SJCRH30 (cell line): ENCODE data around the gene CRYGD. TPM values are rescaled to one million over a fixed set of nuclear protein-coding genes. Genes with fewer than 3 reads are reported as not detected.
"Not testable (repeated sequence)": the region's sequence is repeated elsewhere in the genome, so short reads cannot be mapped to it uniquely, and the experiment has no call there.

ENCODE experiments used
- DNase-seq, 2 experiments: peaks; one replicate each; pipeline ENCODE4 v3.0.0-alpha.2; 2015 to 2020
- H3K27ac ChIP-seq: fragments of 250-450 bp; sonication (Bioruptor Pico); 2 replicates; pipeline ENCODE4 v1.5.1; 2020; ENCODE audit warnings: mild to moderate bottlenecking, moderate library complexity
- H3K27me3 ChIP-seq: fragments of 250-450 bp; sonication (Bioruptor Pico); 2 replicates; pipeline ENCODE4 v1.5.1; 2020; ENCODE audit warnings: mild to moderate bottlenecking, moderate library complexity
- H3K36me3 ChIP-seq: fragments of 250-450 bp; sonication (Bioruptor Pico); 2 replicates; pipeline ENCODE4 v1.5.1; 2020; ENCODE audit warnings: mild to moderate bottlenecking, moderate library complexity
- H3K4me1 ChIP-seq: fragments of 250-450 bp; sonication (Bioruptor Pico); 2 replicates; pipeline ENCODE4 v1.5.1; 2020; ENCODE audit warnings: mild to moderate bottlenecking, moderate library complexity
- H3K4me3 ChIP-seq: fragments of 250-450 bp; sonication (Bioruptor Pico); 2 replicates; pipeline ENCODE4 v1.5.1; 2020; ENCODE audit warnings: mild to moderate bottlenecking, moderate library complexity
- H3K9me3 ChIP-seq: fragments of 250-450 bp; sonication (Bioruptor Pico); replicated peaks from 2 replicates; pipeline ENCODE4 v1.5.1; 2020; ENCODE audit warnings: mild to moderate bottlenecking, moderate library complexity
- total RNA-seq: library from RNA; depleted of rRNA; stranded (reverse); fragments of >200 nt; shearing (Covaris generic); gene quantifications from 2 replicates; pipeline ENCODE4 v1.2.3, GENCODE V29; 2014; rRNA removed

Gene CRYGD
- not detected in 2 replicates for total RNA-seq

DNA sequence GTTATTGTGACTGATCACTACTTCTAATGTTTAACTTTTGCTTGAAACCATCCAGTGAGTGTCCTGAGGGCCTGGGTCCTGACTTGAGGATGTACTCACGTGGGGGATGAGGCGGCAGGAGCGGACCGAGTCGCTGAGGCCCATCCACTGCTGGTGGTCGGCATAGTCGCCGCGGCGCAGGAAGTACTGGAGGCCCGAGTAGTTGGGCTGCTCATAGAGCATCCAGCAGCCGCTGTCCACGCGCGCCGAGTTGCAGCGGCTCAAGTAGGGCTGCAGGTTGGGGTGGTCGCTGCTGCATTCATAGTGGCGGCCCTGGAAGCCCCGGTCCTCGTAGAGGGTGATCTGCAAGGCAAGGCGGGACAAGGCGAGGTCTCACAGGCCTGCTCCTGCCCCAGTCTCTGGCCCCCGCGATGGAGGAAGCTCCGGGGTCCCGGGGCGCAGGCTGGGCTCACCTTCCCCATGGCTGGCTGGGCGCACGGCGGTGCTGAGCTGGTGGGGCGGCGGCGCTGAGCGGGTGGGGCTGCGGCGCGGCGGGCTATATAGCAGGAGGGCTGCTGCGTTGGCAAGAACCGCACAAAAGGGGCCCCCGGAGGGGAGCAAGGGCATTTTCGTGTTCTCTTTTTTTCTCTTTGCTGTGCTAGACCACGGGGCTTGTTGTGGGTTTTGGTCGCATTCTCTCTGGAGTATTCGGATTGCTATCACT lies at the start of gene CRYGD:
Gene CRYGD (minus strand): TSS at position 512 of the 703 bp plus-strand sequence. CDS start 51 bp downstream, at position 461.
- H3K36me3 ChIP-seq, H3K27ac ChIP-seq, H3K9me3 ChIP-seq, DNase-seq, H3K4me1 ChIP-seq, H3K4me3 ChIP-seq, H3K27me3 ChIP-seq: not testable (repeated sequence)

DNA sequence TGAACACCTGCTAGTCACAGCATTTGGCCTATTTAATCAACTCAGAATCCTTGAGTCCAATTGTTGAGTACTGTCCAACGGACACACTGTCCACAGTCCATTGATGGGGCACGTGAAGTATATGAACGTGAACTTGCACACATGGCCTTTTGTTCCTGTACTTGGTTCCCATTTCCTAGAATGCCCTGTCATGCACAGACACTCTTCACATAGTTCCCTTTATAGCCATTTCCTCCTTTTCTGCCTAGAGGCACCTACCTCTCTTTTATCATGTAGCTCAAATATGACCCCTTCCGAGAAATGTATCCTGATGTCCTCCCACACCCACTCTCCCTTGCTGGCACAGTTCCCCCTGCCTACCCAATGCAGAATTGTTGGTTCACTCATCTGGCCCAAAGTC lies 47.8 kb upstream of the CRYGD start:
- DNase-seq, result no peak
- Histone ChIP-seq H3K4me3 (no peak overlapping the region), H3K9me3 (no peaks in the 10 kb centered on the region), H3K4me1 (no peaks in the 10 kb centered on the region; the same call in 1 of the 2 replicates), H3K27ac (no peak overlapping the region), H3K27me3 (no peaks in the 10 kb centered on the region), H3K36me3 (no peaks in the 10 kb centered on the region)

DNA sequence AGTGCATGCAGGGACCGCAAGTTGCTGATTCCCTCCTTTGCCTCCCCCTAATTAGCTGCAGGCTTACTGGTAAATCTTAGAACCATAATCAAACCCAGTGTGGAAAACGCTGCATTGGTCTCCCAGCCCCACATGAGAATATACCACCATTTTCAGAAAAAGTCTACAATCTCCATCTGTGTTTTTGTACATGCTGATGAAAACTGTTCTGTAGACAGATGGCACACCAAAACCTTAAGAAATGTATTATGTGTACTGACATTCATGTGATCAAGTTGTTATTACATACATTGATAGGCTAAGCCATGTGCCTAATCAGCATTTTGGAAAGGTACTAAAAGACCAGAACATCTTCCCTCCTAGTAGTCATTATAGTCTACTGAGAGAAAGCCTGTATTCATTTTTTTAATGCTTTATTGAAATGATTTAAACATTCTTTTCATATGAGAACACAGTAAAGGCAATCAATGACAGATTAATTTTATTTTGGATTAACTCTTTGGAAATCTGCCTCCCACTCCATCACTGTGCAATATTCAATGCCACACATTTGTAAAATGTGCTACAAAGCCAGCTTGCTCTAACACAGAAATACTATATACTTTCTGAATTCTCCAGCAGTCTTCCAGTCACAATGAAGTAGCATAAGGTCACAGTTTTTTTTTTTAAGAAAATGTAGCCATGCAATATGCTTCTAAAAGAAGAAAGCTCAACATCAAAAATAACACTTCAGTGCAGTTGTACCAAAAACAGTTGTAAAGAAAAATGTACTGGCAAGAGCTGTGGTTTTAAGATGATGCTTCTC lies 40.8 kb upstream of the CRYGD start:
- Histone ChIP-seq H3K4me3 (no peak overlapping the region), H3K27ac (no peak overlapping the region), H3K36me3 (no peaks in the 10 kb centered on the region), H3K9me3 (no peaks in the 10 kb centered on the region), H3K27me3 (no peaks in the 10 kb centered on the region), H3K4me1 (no peaks in the 10 kb centered on the region)
- DNase-seq, result no peak

DNA sequence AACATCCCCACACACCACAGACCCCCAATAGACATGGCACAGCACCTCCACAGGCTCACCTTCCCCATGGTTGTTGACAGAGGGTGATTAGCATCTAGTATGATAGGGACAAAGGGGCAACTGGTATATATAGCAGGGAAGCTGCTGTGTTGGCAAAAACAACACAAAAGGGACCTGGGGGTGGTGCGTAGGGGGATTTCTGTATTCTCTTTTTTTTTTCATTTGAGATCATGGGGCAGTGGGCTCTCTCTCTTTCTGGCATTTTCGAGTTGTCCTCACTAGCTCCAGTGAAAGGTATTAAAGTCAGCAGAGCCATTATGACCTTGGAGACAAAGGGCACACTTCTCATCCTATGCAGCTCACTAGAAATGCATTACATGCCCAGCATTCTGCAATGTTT lies 39.2 kb upstream of the CRYGD start, which contains the start of gene CRYGA:
Gene CRYGA (minus strand): TSS at position 101 of the 400 bp plus-strand sequence. CDS start 33 bp downstream, at position 68.
- Histone ChIP-seq H3K27ac (no peak within 1 kb of the TSS), H3K36me3 (no peaks in the 10 kb centered on the region), H3K27me3 (no peaks in the 10 kb centered on the region), H3K4me1 (no peaks in the 10 kb centered on the region), H3K4me3 (no peak within 1 kb of the TSS), H3K9me3 (no peaks in the 10 kb centered on the region)
- no peak for DNase-seq

DNA sequence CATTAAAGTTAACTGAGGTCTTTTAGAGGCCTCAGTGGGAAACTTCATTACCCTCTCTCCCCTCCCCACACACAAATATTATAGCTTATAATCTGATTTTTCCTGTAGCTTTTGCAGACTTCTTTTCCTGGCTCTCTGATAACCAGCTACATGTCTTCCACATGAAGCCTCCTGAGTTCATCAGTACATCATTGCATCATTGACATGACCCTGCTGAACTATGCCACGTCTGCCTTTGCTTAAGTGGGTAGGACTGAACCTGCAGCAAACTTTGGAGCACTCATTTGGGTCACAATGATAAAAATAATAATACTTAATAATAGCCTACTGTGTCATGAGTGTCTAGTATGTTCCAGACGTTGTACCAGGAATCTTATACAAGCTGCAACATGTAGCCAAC lies 32.1 kb upstream of the CRYGD start:
- Histone ChIP-seq H3K27ac (no peak overlapping the region), H3K4me3 (no peak overlapping the region), H3K9me3 (no peaks in the 10 kb centered on the region), H3K36me3 (no peaks in the 10 kb centered on the region), H3K4me1 (no peaks in the 10 kb centered on the region), H3K27me3 (no peaks in the 10 kb centered on the region)
- DNase-seq, result no peak

DNA sequence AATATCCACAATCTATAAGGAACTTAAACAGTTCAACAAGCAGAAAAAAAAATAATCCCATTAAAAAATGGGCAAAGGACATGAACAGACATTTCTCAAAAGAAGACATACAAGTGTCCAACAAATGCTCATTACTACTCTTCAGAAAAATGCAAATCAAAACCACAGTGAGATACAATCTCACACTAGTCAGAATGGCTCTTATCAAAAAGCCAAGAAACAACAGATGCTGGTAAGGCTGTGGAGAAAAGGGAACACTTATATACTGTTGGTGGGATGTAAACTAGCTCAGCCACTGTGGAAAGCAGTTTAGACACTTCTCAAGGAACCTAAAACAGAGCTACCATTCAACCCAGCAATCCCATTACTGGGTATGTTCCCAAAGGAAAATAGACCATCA lies 28.8 kb upstream of the CRYGD start:
- Histone ChIP-seq H3K27ac (no peak overlapping the region), H3K4me1 (no peaks in the 10 kb centered on the region), H3K4me3 (no peak overlapping the region), H3K27me3 (no peaks in the 10 kb centered on the region), H3K9me3 (no peaks in the 10 kb centered on the region), H3K36me3 (no peaks in the 10 kb centered on the region)
- no peak for DNase-seq

DNA sequence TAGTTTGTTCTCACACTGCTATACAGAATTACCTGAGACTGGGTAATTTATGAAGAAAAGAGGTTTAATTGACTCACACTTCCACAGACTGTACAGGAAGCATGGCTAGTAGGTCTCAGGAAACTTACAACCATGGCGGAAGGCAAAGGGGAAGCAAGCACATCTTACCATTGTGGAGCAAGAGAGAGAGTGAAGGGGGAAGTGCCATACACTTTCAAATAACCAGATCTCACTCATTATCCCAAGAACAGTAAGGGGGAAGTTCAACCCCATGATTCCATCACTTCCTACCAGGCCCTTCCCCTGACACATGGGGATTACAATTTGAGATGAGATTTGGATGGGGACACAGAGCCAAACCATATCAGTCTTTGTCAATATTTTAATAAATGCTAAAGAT lies 26.6 kb upstream of the CRYGD start:
- no peak overlapping the region for H3K4me3 ChIP-seq
- H3K9me3 ChIP-seq, result no peaks in the 10 kb centered on the region
- no peak for DNase-seq
- H3K27me3 ChIP-seq, result no peaks in the 10 kb centered on the region
- H3K4me1 ChIP-seq, result no peaks in the 10 kb centered on the region
- H3K36me3 ChIP-seq, result no peaks in the 10 kb centered on the region
- H3K27ac ChIP-seq, result no peak overlapping the region

DNA sequence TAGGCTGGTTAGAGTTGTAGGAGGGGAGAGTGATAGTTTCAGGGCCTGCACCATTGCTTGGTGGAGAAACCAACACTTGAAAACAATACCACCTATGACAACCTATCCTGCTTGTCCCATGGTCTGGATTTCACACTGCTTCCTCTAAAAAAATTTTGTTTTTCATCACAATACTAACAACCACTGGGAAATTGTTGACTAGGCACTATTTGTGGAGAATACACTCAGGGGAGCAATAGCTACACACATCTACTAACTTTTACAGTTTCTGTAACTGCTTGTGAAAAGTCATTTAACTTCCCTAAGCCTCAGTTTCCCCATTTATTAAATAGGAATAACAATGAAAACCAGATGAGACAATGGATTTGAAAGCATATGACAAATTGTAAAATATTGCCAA lies 25.8 kb upstream of the CRYGD start:
- Histone ChIP-seq H3K27me3 (no peaks in the 10 kb centered on the region), H3K4me1 (no peaks in the 10 kb centered on the region), H3K4me3 (no peak overlapping the region), H3K9me3 (no peaks in the 10 kb centered on the region), H3K36me3 (no peaks in the 10 kb centered on the region), H3K27ac (no peak overlapping the region)
- no peak for DNase-seq

DNA sequence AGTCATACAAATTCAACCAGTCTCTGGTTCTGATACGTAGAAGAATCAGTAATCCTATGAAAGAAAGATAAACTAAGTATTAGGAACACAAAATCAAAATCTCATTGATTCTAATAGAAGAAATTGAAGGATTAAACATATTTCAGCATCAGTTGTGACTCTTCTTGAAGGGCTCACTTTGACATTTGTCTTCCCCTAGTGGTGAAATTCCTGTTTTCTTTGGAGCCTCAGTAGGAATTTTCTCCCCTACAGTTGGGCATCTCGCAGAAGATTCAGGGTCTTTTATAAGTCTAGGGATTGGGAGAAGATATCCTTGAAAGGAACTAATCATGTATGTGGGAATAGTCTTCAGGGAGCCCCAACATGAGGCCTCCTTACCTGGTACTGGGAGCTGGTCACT lies 24.5 kb upstream of the CRYGD start:
- H3K4me1 ChIP-seq, result no peaks in the 10 kb centered on the region
- no peaks in the 10 kb centered on the region for H3K9me3 ChIP-seq
- no peaks in the 10 kb centered on the region for H3K27me3 ChIP-seq
- no peak overlapping the region for H3K4me3 ChIP-seq
- no peak overlapping the region for H3K27ac ChIP-seq
- H3K36me3 ChIP-seq, result no peaks in the 10 kb centered on the region
- DNase-seq, result no peak

DNA sequence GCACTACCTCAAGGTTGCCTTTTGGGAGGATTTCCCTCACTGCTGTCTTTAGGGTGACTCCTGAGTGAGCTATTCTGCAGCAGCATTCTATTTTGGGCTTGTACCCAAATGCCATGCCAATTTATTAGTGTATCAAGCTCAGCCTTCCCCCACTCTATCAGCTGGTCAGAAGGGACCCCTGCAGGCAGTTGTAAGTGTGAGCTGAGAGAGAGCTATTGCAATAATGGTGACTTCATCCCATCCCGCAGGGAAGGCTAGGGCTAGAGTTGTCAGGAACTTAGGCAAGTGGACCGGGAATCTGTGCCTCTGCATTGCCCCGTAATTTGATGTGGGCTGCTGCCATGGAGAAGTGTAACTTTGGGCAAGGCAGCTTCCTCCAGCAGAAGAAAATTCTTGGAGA lies 23.4 kb upstream of the CRYGD start:
- no peaks in the 10 kb centered on the region for H3K9me3 ChIP-seq
- no peak overlapping the region for H3K4me3 ChIP-seq
- H3K27me3 ChIP-seq, result no peaks in the 10 kb centered on the region
- no peak for DNase-seq
- no peak overlapping the region for H3K27ac ChIP-seq
- H3K36me3 ChIP-seq, result no peaks in the 10 kb centered on the region
- H3K4me1 ChIP-seq, result no peaks in the 10 kb centered on the region

DNA sequence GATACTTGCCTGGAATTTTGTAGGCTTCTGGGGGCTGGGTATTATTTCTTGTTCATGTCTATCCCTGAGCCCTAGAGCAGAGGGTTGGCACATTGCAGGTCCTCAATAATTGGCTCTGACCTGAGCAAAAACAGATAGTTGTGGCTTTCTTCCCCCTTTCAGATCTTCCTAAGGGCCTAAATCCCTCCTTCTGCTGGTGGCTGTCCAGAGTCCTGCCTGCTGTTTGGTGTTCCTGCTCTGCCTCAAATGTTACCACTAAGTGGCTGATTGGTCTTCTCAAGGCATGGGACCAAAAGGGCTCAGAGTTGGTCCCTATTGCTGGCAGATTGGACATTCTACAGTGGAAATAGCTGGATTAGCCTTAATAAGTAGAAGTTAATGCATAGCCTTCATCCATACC lies 22.7 kb upstream of the CRYGD start:
- Histone ChIP-seq H3K27ac (no peak overlapping the region), H3K36me3 (no peaks in the 10 kb centered on the region), H3K27me3 (no peaks in the 10 kb centered on the region), H3K9me3 (no peaks in the 10 kb centered on the region), H3K4me3 (no peak overlapping the region), H3K4me1 (no peaks in the 10 kb centered on the region)
- DNase-seq, result no peak

DNA sequence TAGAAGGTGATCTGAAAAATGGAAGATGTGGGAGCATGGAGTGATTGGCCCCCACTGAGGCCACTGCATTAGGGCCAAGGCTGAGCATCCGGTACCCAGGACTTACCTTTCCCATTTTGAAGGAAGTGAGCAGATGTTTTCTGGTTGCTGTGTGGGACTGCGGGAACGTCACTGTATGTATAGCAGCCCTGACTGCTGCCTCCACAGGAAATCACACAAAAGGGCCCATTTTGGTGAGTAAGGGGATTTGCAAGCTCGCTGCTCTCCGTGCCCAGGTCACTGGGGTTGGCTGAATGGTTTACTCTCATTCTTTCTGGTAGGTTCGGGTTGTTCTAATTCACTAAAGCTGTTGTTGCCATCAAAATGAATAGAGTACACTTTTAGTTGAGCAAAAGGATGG lies 21.7 kb upstream of the CRYGD start, which contains the start of gene CRYGB:
Gene CRYGB (minus strand): TSS at position 153 of the 400 bp plus-strand sequence. CDS start 38 bp downstream, at position 115.
- Histone ChIP-seq H3K4me1 (no peaks in the 10 kb centered on the region), H3K4me3 (no peak within 1 kb of the TSS), H3K36me3 (no peaks in the 10 kb centered on the region), H3K27me3 (no peaks in the 10 kb centered on the region), H3K9me3 (no peaks in the 10 kb centered on the region), H3K27ac (no peak within 1 kb of the TSS)
- peak in 1 of 2 experiments; percentile 23 for DNase-seq

DNA sequence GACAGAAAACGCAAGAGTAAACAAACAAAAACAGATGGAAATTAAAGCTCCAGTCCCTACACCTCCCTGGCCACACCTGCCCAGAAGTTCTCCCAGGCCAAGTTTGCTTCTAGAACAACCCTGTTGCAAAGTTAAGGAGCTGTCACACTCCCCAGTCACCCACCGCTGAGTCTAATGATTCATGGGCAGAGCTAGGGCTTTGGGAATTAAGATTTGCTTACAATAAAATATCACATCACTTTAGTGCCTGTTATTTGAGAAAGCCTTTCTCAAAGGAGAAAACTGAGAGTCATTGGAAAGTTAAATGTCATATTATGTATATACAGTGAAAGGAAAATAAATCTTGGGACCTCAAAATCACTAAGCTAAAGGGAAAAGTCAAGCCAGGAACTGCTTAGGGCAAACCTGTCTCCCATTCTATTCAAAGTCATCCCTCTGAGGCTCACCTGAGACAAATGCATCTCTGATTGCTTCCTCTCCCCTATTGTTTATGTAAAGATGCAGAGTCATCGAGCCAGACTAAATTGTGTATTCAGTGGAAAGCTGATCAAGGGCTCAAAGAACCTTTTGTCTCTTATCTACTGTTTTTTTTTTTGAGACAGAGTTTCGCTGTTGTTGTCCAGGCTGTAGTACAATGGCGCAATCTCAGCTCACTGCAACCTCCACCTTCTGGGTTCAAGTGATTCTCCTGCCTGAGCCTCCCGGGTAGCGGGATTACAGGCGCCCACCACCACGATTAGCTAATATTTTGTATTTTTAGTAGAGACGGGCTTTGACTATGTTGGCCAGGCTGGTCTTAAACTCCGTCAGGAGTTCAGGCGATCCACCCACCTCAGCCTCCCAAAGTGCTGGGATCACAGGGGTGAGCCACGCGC lies 18.8 kb upstream of the CRYGD start:
- no peak for DNase-seq
- no peaks in the 10 kb centered on the region for H3K4me1 ChIP-seq
- no peaks in the 10 kb centered on the region for H3K9me3 ChIP-seq
- H3K4me3 ChIP-seq, result no peak overlapping the region
- H3K27ac ChIP-seq, result no peak overlapping the region
- H3K36me3 ChIP-seq, result no peaks in the 10 kb centered on the region
- no peaks in the 10 kb centered on the region for H3K27me3 ChIP-seq

DNA sequence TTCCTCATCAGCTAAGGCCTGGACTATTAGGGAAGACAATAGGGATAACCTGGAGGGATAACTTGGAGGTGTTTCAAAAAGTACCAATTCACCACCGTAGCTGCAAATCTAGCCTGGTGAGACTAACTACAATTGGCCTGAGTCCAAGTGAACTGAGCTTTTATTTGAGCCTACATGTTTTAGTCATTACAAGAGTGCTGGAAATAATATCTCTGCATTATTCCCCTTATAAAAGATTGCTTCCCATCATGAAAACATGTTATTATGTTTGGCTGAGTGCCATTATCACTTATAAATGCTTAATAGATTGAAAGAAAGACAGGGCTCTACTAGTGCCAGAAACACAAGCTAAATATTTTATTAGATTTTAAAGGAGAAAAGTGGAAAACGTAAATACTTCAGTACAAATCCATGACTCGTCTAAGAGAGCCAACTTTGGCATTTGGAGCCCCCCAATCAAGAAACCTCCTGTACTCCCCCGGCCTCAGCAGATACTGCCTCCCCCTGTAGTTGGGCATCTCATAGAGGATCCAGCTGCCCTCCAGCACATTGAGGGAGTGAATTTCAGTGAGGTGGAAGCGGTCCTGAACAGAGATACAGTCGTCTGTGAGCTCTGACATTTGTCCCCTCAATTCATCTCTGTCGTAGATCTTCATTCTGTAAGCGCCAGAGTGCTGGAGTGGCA lies 18.1 kb upstream of the CRYGD start:
- no peak overlapping the region for H3K4me3 ChIP-seq
- no peaks in the 10 kb centered on the region for H3K9me3 ChIP-seq
- H3K4me1 ChIP-seq, result no peaks in the 10 kb centered on the region
- H3K27me3 ChIP-seq, result no peaks in the 10 kb centered on the region
- peak in 1 of 2 experiments; percentile 5 for DNase-seq
- no peak overlapping the region for H3K27ac ChIP-seq
- no peaks in the 10 kb centered on the region for H3K36me3 ChIP-seq
